HG03354 (cell line): ENCODE results near the gene KLF16.
"Not testable (repeated sequence)": the region's sequence is repeated elsewhere in the genome, so short reads cannot be mapped to it uniquely, and the experiment has no call there.

Experiments used
- ATAC-seq: cut with Tn5 transposase; IDR thresholded peaks from one replicate; pipeline ENCODE4 v1.9.1; 2021; ENCODE audit warnings: mild to moderate bottlenecking; ENCODE audit not compliant: unreplicated experiment, poor library complexity, severe bottlenecking

The KLF16 gene

DNA sequence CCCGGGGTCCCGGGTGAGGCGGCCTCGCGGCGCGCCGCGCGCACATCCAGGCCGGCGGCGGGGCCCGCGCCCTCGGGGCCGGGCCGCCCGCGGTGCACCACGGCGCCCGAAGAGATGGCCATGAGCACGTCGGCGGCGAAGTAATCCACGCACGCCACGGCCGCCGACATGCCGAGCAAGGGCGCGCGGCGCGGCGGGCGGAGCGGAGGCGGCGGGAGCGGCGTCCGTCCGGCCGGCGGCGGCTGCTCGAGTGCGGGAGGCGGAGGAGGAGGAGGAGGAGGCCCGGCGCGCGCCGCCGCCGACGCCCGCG is at the start of gene KLF16:
TSS of gene KLF16 (minus strand) at position 252 of the 310 bp plus-strand sequence. CDS start at position 170, 82 bp downstream.
- no peak for ATAC-seq

DNA sequence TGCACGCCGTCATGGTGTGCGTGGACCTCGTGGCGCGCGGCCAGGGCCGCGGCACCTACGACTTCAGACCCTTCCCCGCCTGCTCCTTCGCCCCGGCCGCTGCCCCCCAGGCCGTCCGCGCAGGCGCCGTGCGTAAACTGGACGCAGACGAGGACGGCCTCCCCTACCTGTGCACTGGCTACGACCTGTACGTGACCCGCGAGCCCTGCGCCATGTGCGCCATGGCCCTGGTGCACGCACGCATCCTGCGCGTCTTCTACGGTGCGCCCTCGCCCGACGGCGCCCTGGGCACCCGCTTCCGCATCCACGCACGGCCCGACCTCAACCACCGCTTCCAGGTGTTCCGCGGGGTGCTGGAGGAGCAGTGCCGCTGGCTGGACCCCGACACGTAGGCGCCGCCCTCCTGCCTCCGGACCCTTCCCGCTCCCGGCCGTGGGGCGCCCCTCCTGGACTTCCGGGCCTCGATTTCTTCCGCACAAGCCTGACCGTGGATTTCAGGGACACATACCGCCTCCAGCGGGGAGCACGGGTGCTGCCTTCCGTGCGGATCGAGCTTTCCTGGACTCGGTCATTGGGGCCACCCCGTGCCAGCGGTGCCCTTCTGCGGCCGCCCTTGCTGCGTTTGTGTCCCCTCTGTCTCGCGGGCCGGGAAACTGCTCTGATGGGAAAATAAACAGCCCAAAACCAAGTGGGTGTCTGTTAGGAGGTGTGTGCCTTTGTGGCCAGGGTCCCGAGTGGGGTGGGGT is 49.6 kb upstream of the KLF16 start:
- ATAC-seq = no peak

DNA sequence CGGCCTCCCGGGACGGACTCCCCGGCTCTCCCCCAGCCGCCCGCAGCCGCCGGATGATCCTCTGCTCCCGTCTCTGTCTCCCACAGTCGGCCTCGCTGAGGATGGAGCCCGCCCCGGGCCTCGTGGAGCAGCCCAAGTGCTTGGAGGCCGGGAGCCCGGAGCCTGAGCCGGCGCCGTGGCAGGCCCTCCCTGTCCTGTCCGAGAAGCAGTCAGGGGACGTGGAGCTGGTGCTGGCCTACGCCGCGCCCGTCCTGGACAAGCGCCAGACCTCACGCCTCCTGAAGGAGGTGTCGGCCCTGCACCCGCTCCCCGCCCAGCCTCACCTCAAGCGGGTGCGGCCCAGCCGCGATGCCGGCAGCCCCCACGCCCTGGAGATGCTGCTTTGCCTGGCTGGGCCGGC is 48.6 kb upstream of the KLF16 start:
- no peak for ATAC-seq

DNA sequence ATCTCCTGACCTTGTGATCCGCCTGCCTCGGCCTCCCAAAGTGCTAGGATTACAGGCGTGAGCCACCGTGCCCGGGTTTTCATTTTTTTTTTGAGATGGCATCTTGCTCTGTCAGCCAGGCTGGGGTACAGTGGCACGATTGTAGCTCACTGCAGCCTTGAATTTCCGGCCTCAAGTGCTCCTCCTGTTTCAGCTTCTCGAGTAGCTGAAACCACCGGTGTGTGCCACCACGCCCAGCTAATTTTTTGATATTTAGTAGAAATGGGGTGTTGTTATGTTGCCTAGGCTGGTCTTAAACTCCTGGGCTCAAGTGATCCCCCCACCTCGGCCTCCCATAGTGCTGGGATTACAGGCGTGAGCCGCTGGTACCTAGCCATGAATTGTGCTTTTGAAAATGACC is 47.7 kb upstream of the KLF16 start:
- no peak for ATAC-seq

DNA sequence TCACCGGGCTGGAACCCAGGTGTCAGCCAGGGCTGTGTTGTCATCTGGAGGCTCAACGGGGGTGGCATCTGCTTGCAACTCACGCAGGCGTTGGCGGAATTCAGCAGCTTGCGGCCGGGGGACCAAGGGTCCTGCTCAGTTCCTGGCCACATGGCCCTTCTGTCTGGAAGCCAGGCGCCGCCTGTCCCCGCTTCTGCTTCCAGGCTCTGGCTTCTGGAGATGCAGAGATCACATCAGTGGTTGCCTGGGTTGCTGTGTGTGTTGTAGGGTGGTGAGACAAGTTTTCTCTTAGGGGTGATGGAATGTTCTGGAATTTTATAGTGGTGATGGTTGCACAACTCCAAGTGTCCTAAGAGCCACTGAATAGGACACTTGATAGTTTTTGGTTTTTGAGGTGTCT is 46.8 kb upstream of the KLF16 start:
- ATAC-seq = no peak

DNA sequence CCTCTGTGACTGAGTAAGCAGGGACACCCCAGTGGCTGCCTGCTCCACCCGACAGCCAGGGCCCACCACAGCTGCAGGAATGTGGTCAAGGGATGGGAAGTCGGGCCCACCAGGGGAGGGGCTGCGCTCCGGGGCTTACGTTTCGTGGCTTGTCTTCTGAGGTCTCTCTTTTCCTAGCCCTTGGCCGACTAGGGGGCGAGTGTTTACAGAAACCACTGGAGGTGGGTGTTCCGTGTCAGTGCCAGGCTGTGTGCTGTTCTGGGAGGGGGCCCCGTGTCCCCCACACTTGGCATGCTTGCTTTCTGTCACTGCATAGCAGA is 46.3 kb upstream of the KLF16 start:
- ATAC-seq = no peak

DNA sequence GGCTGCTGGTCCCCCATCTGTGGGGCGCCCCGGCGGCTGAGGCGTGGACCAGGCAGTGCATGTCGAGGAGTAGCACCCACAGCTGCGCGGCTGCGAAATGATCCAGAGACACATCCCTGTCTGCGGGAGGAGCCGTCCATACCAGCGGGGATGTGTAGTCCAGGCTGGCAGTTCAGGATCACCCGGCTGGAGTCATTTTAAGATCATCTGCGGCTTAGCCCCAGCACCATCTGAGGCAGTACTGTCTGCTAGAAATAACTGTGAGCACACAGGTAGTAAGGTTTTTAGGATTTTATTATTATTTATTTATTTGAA is 44.9 kb upstream of the KLF16 start:
- no peak for ATAC-seq

DNA sequence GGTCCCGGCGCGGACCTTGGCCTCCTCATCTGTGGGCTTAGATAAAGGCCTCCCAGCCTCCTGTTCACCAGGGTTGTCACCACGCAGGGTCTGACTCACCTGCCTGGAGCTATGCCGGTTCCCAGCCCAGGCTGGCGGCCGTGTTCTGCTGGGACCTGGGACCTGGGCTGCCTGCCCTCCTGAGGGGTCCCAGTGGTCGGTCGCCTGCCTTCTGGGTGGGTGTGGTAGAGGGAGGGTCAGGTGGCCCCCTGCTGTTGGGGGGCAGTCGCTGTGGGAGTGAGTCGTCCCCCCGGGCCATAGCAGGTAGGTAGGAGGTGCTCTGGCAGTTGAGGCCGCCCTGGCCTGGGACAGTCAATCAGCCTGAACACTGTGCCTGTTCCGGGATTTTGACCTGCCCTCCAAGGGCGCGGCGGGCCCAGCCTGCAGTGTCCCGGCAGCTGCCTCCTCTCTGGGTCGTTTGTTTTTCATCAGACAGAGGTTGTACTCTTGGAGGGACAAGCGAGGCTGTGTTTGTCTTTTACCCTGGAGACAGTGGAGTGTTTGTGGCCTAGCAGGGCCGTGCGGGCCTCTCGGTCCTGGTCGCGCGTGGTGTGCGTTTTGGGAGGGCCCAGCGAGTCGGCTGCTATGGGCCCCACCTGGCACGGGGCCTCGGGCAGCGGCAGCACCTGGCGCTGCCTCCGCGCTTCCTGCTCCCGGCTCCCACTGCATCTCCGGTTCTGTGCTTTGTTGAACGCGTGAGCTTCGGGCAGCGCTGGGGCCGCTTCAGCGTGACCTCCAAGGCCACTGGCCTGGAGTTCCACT is 44.4 kb upstream of the KLF16 start:
- no peak for ATAC-seq

DNA sequence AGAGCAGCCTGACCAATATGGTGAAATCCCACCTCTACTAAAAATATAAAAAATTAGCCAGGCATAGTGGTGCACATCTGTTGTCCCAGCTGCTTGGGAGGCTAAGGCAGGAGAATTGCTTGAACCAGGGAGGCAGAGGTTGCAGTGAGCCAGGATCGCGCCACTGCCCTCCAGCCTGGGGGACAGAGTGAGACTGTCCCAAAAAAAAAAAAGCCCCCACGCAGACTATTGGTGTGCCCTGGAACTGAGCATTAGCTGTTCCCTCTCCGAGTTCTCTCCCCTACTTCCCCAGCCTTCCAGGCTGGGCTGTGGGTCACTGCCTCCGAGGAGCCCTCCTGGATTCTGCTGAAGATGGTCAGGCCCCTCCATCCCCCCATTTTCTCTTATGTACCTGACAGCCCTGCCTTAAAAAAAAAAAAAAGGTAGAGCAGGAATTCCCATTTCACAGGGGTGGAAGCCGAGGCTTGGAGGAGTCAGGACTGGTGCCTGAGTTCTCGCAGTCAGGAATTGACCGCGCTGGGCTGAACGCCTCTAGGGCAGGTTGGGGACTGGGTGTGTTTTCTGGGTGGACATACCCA is 43.7 kb upstream of the KLF16 start:
- no peak for ATAC-seq

DNA sequence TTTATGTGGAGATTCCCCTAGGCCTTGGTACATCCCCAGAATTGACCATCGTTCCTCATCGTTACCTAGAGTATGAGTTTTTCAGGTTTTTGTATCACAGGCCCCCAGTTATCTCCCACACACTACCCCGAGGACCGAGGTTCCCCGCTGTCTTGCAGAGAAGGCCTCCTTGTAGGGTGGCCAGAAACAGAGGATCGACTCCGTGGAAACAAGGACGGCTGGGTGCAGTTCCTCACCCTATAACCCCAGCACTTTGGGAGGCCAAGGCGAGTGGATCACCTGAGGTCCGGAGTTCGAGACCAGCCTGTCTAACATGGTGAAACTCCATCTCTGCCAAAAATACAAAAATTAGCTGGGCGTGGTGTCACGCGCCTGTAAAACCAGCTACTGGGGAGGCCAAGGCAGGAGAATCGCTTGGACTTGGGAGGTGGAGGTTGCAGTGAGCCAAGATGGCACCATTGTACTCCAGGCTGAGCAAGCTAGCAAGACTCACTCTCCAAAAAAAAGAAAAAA is 42.5 kb upstream of the KLF16 start:
- no peak for ATAC-seq

DNA sequence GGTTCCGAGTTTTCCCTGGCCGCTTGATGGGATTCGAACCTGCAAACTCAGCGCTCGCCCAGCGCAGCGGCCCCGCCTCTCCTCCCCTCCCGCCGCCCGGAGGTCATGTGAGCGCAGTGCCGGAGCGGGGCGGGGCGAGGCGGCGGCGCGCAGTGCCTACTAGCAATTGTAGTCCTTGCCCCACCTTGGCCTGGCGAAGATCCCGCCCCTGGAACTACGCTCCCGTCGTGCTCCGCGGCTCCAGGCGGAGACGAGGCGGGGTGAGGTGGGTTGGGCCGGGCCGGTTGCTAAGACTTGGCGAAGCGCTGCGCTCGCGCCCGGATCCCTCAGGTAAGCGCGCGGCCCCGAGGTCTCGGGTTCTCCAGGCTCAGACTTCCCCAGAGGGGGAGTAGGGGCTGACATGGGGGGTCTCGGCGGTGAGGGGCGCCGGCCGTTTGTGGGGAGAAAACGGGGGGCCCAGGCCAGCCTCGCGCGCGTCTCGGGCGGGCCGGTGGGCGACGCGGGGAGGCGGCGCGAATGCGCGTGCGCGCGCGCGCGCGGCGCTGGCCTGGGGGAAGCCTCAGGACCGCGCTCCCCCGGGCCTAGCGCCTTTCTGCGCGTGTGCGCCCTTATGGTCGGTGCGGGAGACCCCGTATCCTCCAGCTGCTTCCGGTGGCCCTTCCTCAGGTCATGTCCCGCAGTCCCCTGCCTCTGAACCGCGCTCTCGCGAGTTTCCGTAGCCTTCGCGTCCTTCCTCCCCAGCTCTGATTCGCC is 41.9 kb upstream of the KLF16 start, which contains the start of the genes ADAT3 and SCAMP4:
TSS of gene ADAT3 (plus strand) at position 290 of the 753 bp plus-strand sequence. CDS start 6,649 bp downstream, outside the sequence.
TSS of gene SCAMP4 (plus strand) at position 290 of the 753 bp plus-strand sequence. CDS start 9,621 bp downstream, outside the sequence.
- peak; percentile 83 for ATAC-seq

DNA sequence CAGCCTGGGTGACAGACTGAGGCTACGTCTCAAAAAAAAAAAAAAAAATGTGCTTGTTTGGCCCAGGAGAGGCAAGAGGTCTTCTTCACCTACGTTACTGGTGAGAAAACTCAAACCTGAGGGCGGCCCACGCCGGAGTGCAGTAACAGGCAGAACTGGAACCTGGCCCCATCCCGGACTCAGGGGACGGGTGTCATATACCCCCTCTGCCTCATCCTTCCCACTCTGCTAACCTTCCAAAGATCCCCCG is 41.4 kb upstream of the KLF16 start:
- no peak for ATAC-seq

DNA sequence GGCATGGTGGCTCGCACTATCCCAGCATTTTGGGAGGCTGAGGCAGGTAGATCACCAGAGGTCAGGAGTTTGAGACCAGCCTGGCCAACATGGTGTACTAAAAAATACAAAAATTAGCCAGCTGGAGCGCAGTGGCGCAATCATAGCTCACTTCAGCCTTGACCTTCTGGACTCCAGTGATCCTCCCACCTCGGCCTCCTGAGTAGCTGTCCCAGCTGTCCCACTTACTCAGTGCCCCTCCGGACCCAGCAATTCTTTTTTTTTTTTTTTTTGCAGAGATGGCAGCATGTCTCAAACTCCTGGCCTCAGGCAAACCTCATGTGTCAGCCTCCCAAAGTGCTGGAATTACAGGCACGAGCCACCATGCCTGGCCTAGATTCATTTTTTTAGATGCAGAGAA is 39.5 kb upstream of the KLF16 start:
- ATAC-seq = no peak

DNA sequence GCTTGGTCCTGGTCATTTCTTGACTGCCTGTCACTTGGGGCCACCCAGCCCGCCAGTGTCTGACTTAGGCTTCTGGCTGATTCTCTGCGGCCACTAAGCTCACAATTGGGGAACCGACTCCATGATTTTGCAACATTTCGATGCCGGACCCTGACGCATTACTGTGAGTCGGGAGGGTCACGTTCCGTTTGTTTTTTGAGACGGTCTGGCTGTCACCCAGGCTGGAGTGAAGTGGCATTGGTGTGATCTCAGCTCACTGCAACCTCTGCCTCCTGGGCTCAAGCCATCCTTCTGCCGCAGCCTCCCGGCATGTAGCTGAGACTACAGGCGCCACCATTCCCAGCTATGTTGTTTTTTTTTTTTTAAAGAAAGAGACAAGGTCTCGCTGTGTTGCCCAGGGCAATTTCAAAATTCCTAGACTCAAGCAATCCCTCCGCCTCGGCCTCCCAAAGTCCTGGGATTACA is 38.6 kb upstream of the KLF16 start:
- ATAC-seq = no peak

DNA sequence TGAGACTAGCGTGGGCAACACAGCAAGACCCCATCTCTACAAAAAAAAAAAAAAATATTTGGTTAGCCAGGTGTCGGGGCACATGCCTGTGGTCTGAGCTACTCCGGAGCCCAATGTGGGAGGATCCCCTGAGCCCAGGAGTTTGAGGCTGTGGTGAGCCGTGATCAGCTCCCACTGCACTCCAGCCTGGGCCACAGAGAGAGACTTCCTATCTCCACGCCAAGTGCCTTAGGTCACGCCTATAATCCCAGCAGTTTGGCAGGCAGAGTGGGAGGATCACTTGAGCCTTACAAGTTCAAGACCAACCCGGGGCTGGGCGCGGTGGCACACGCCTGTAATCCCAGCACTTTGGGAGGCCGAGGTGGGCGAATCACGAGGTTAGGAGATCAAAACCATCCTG is 33.1 kb upstream of the KLF16 start:
- no peak for ATAC-seq

DNA sequence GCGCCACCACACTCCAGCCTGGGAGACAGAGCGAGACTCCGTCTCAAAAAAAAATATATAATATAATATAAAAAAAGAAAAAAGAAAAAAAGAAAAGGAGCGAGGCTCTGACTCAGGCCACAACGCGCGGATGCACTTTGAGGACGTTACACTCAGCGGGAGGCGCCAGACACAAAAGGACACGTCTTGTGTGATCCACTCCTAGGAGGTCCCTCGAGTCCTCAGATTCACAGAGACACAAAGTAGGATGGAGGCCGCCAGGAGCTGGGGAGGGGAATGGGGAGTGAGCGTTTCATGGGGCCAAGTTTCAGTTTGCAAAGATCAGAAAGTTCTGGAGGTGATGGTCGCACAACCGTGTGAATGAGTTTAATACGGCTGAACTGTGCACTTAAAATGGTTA is 30.4 kb upstream of the KLF16 start:
- ATAC-seq = no peak

DNA sequence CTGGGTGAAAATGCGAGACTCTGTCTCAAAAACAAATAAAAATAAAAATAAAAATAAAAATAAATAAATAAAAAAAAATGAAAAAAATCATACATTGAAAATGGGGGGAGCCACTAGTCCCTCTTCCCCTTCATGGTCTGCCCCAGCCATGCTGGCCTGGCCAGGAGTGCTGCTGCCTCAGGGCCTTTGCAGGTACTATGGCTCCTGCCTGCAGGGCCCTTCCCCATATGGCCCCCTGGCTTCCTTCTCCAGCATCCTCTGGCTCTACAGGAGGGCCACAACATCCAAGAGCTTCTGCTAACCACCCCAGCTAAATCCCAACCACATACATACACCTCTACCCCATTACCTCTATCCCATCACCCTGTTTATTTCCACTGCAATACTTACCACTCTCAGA is 26.5 kb upstream of the KLF16 start:
- no peak for ATAC-seq

DNA sequence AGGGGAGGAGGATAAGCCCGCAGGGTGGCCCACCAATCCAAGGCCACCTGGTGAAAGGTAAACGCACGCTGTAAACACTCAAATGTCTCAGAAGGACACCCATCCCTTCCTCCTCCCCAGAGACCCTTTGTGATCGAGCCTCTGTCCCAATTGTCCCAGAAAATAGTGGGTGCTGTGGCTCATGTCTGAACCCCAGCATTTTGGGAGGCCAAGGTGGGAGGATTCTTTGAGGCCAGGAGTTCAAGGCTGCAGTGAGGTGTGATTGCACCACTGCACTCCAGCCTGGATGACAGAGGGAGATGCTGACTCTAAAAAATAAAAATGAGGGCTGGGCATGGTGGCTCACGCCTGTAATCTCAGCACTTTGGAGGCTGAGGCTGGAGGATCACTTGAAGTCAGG is 25.0 kb upstream of the KLF16 start:
- ATAC-seq = no peak

DNA sequence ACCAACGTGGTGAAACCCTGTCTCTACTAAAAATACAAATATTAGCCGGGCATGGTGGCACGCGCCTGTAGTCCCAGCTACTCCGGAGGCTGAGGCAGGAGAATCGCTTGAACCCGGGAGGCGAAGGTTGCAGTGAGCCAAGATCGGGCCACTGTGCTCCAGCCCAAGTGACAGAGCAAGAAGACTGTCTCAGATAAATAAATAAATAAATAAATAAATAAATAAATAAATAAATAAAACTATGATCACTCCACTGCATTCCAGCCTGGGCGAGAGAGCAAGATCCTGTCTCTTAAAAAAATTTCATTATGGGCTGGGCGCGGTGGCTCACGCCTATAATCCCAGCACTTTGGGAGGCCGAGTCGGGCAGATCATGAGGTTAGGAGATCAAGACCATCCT is 23.0 kb upstream of the KLF16 start:
- not testable (repeated sequence) for ATAC-seq

DNA sequence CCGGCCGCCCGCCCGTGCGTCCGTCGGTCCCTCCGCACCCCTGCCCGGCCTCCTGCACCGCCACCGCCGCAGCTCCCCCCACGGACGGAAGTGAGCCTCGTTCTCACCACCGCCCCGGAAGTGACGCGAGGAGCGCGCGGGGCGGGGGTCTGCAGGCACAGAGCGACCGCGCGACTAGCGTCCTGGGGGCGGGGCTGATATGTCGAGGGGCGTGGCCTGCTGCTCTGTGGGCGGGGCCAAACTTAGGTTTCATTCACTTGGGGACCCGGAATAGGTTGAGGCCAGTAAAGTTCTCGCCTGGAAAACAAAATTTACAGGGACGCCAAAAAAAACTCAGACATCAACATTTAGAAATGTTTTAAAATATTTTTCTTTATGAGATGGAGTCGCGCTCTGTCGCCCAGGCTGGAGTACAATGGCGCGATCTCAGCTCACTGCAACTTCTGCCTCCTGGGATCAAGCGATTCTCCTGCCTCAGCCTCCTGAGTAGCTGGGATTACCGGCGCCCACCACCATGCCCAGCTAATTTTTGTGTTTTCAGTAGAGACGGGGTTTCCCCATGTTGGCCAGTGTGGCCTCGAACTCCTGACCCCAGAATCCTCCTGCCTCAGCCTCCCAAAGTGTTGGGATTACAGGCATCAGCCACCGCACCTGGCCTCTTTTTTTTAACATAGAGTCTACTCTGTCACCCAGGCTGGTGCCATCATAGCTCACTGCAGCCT is 22.2 kb upstream of the KLF16 start, which contains the start of gene ABHD17A:
TSS of gene ABHD17A (minus strand) at position 99 of the 722 bp plus-strand sequence. CDS start 3,930 bp downstream, outside the sequence.
- ATAC-seq = peak; percentile 76
